NB4 (cell line): Measurements from ENCODE around the gene ZBTB20.

ENCODE experiments used
- MAX ChIP-seq: IDR thresholded peaks from 2 replicates; pipeline ENCODE4 v1.6.1; 2011; ENCODE audit warnings: low read depth, low read length
- POLR2A ChIP-seq: IDR thresholded peaks from 2 replicates; pipeline ENCODE4 v1.6.1; 2011; ENCODE audit warnings: mild to moderate bottlenecking; ENCODE audit not compliant: insufficient read length; ENCODE audit errors: extremely low read depth

- TF ChIP-seq POLR2A (no peak), MAX (no peak)
Observed at GRCh38 chr3:114509756-114510155, 637.3 kb downstream of the ZBTB20 start.
